Panc1 (cell line): Measurements from ENCODE around the gene HOXB3. TPM values are rescaled to one million over a fixed set of nuclear protein-coding genes. Genes with fewer than 3 reads are reported as not detected.

ENCODE experiments used
- ATAC-seq: fragments of 200-7000 bp; cut with Tn5 transposase; 2 replicates; pipeline ENCODE4 v1.9.1; 2020; ENCODE audit warnings: mild to moderate bottlenecking, moderate library complexity
- BruUV-seq: library from RNA; stranded (reverse); fragments of 400-500 nt; replicated peaks from 2 replicates; lab custom pipeline; 2021; lab: Mats Ljungman, UMichigan
- CTCF ChIA-PET: fragments of 300-600 bp; sonication (Branson Sonifier 250); formaldehyde crosslinking; loops from one replicate; lab custom pipeline; 2022; ENCODE audit warnings: antibody characterized with exemption; lab: Charles Lee
- POLR2A ChIA-PET: fragments of 300-600 bp; sonication (Branson Sonifier 250); formaldehyde crosslinking; loops from one replicate; lab custom pipeline; 2022; ENCODE audit warnings: antibody characterized with exemption; lab: Charles Lee
- DNase-seq: peaks from one replicate; pipeline ENCODE4 v3.0.0-alpha.2; 2010; ENCODE audit warnings: low read depth, low spot score
- H3K27ac ChIP-seq: 2 replicates; pipeline ENCODE4 v1.5.1; 2011; ENCODE audit warnings: mild to moderate bottlenecking, low read length, inconsistent platforms
- H3K27me3 ChIP-seq: fragments of 200-500 bp; sonication (Bioruptor generic); 2 replicates; pipeline ENCODE4 v1.6.0; 2014; ENCODE audit warnings: low read length, inconsistent platforms; ENCODE audit not compliant: control insufficient read depth, insufficient read depth
- H3K36me3 ChIP-seq: fragments of 200-500 bp; sonication (Bioruptor generic); 2 replicates; pipeline ENCODE4 v1.5.1; 2014; ENCODE audit warnings: inconsistent platforms, mild to moderate bottlenecking, low read length, moderate library complexity; ENCODE audit not compliant: control insufficient read depth, insufficient read depth
- H3K4me1 ChIP-seq: 2 replicates; pipeline ENCODE4 v1.5.1; 2011; ENCODE audit warnings: inconsistent platforms, mild to moderate bottlenecking, low read length, moderate library complexity; ENCODE audit not compliant: control insufficient read depth, insufficient read depth
- H3K4me3 ChIP-seq, 2 experiments: 2 replicates each; pipeline ENCODE4 v1.5.1; 2011 to 2012; ENCODE audit warnings: low read depth in 2 of 2, low read length in 2 of 2, mild to moderate bottlenecking in 2 of 2, inconsistent platforms in 1 of 2, moderate library complexity in 1 of 2
- H3K9me3 ChIP-seq: fragments of 200-500 bp; sonication (Bioruptor generic); 2 replicates; pipeline ENCODE4 v1.5.1; 2014; ENCODE audit warnings: low read depth, mild to moderate bottlenecking, inconsistent platforms, low read length, moderate library complexity; ENCODE audit not compliant: control insufficient read depth, insufficient read depth
- POLR2AphosphoS5 ChIP-seq: IDR thresholded peaks from 2 replicates; pipeline ENCODE4 v1.6.1; 2012; ENCODE audit warnings: mild to moderate bottlenecking, low read depth, low read length, moderate library complexity
- SIN3A ChIP-seq: IDR thresholded peaks from 2 replicates; pipeline ENCODE4 v1.6.1; 2012; ENCODE audit warnings: low read depth, mild to moderate bottlenecking, low read length, moderate library complexity, borderline replicate concordance; ENCODE audit not compliant: insufficient read depth
- TCF7L2 ChIP-seq: IDR thresholded peaks from 2 replicates; pipeline ENCODE4 v1.6.1; 2011; ENCODE audit warnings: mild to moderate bottlenecking, low read depth, low read length, inconsistent platforms
- in situ Hi-C: cut with HindIII; loops from 2 replicates; pipeline ENCODE4 v1.10.0; 2016; ENCODE audit warnings: low sequenced_read_pairs, low pct_unique_long_range_greater_than_20kb
- intact Hi-C: fragments of 100-400 bp; cut with micrococcal nuclease; formaldehyde crosslinking; loops from one replicate; pipeline ENCODE4 v1.10.0; 2022; ENCODE audit not compliant: unreplicated experiment
- total RNA-seq: library from RNA; stranded (reverse); gene quantifications from one replicate; pipeline ENCODE4 v1.2.1, GENCODE V29; 2021; ENCODE audit not compliant: unreplicated experiment
- TF ChIP-seq, protein P1 (sequence below), 2 experiments: IDR thresholded peaks; 2 replicates each; pipeline ENCODE4 v1.6.1; 2011 to 2012; ENCODE audit warnings: low read depth in 2 of 2, control low read depth in 1 of 2, low read length in 1 of 2, mild to moderate bottlenecking in 1 of 2, moderate library complexity in 1 of 2; ENCODE audit not compliant: insufficient read depth in 1 of 2
- TF ChIP-seq, protein P2 (sequence below): fragments of 450-650 bp; IDR thresholded peaks from 2 replicates; pipeline ENCODE4 v1.5.1; 2017; ENCODE audit warnings: mild to moderate bottlenecking

HOXB3 gene
- total RNA-seq, 1 experiment from 2014 or later, result 127 TPM

GRCh38 chr17:48615963-48616716 is 26.1 kb upstream of the HOXB3 start:
- Histone ChIP-seq H3K9me3 (no peaks in the 10 kb centered on the region), H3K27me3 (no peaks in the 10 kb centered on the region), H3K36me3 (no peaks in the 10 kb centered on the region; the same call in 1 of the 2 replicates), H3K4me3 (peak overlapping the region; percentile 68 to 71), H3K27ac (peak overlapping the region; percentile 99), H3K4me1 (peaks cover 47% of the 10 kb centered on the region)
- ChIA-PET CTCF (interaction anchor here (1.4 to 1.9 kb wide), 3 partner anchors 17 to 280 kb away, joined by 3 to 8 read pairs (median 3); no protein-coding TSS in a partner anchor), POLR2A (interaction anchor here (0.5 to 2.4 kb wide), 8 partner anchors 9 to 352 kb away, joined by 3 to 13 read pairs (median 4); partner anchors contain the start of gene HOXB6)
- ATAC-seq, result 0 out of 2 replicates have a peak, but pooled peaks have one; percentile 5
- no TSS peak for BruUV-seq
- intact Hi-C loops, result loop anchor here (5.0 to 10.0 kb wide), 2 partner anchors 354 to 591 kb away; no protein-coding TSS in a partner anchor
- TF ChIP-seq POLR2AphosphoS5 (no peak; the same call in 1 of the 2 replicates), SIN3A (0 out of 2 replicates have a peak, but pooled peaks have one; percentile 16), TCF7L2 (peak; percentile 83)
- TF ChIP-seq, protein P1, sequence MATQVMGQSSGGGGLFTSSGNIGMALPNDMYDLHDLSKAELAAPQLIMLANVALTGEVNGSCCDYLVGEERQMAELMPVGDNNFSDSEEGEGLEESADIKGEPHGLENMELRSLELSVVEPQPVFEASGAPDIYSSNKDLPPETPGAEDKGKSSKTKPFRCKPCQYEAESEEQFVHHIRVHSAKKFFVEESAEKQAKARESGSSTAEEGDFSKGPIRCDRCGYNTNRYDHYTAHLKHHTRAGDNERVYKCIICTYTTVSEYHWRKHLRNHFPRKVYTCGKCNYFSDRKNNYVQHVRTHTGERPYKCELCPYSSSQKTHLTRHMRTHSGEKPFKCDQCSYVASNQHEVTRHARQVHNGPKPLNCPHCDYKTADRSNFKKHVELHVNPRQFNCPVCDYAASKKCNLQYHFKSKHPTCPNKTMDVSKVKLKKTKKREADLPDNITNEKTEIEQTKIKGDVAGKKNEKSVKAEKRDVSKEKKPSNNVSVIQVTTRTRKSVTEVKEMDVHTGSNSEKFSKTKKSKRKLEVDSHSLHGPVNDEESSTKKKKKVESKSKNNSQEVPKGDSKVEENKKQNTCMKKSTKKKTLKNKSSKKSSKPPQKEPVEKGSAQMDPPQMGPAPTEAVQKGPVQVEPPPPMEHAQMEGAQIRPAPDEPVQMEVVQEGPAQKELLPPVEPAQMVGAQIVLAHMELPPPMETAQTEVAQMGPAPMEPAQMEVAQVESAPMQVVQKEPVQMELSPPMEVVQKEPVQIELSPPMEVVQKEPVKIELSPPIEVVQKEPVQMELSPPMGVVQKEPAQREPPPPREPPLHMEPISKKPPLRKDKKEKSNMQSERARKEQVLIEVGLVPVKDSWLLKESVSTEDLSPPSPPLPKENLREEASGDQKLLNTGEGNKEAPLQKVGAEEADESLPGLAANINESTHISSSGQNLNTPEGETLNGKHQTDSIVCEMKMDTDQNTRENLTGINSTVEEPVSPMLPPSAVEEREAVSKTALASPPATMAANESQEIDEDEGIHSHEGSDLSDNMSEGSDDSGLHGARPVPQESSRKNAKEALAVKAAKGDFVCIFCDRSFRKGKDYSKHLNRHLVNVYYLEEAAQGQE (IDR thresholded peaks at IDR 0.05; ENCODE audit: insufficient read depth in 1 of 2, low read depth in 2 of 2, low read length in 1 of 2), result no peak
- TF ChIP-seq, protein P2, sequence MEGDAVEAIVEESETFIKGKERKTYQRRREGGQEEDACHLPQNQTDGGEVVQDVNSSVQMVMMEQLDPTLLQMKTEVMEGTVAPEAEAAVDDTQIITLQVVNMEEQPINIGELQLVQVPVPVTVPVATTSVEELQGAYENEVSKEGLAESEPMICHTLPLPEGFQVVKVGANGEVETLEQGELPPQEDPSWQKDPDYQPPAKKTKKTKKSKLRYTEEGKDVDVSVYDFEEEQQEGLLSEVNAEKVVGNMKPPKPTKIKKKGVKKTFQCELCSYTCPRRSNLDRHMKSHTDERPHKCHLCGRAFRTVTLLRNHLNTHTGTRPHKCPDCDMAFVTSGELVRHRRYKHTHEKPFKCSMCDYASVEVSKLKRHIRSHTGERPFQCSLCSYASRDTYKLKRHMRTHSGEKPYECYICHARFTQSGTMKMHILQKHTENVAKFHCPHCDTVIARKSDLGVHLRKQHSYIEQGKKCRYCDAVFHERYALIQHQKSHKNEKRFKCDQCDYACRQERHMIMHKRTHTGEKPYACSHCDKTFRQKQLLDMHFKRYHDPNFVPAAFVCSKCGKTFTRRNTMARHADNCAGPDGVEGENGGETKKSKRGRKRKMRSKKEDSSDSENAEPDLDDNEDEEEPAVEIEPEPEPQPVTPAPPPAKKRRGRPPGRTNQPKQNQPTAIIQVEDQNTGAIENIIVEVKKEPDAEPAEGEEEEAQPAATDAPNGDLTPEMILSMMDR, result no peak
- no peak for DNase-seq
- in situ Hi-C loops, result loop anchor here (5.0 kb wide), 1 partner anchor 59 kb away; no protein-coding TSS in a partner anchor

DNA sequence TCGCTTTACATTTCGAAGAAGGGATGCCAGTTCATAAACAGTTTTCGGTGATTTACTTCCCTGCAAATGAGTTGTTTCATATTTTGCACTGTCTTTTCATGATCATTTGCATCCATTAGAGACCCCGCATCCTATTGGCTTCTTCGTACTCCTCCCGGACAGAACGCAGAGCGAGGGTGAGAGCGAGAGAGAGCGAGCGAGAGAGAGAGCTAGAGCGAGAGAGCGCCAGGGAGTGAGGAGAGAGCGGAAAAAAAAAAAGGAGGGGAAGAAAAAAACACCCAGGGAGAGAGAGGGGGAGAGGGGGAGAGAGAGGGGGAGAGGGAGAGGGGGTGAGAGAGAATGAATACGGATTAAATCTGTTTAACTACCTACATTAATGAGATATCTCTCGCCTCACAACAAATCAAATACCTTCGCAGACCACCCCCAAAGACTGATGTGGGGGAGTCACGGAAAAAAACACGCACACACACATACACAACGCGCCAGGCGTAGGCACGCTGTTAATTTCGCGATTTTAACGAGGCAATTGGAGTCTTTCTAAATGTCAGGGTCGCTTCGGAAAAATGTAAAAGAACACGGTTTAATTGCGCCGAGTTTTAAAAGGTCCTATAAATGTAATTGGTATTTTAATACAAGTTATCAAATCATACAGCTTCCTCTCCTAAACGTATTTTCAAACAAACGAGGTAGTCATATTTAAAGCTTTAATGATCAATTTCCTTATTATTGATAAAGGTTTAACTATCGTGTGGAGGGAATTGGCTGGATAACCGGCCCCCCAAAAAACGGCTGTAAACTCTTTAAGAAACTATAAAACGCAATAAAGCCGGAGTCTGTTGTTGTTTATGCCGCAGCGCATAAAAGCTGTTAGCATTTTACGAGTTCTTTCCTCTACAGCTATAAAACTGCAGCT is 25.3 kb upstream of the HOXB3 start, which contains the start of gene HOXB8:
Gene HOXB8, minus strand, starts transcription at position 246 of the 916 bp plus-strand sequence. CDS start 588 bp downstream, outside the sequence.
- ATAC-seq (no peak), DNase-seq (no peak)
- peak within 1 kb of the TSS; percentile 68 to 71 for H3K4me3 ChIP-seq
- POLR2A ChIA-PET, result interaction anchor here (0.6 to 2.4 kb wide), 9 partner anchors 9 to 352 kb away, joined by 3 to 13 read pairs (median 4); partner anchors contain the start of gene HOXB6
- peak within 1 kb of the TSS; percentile 99 for H3K27ac ChIP-seq
- CTCF ChIA-PET, result interaction anchor here (0.9 to 1.9 kb wide), 4 partner anchors 24 to 356 kb away, joined by 3 to 8 read pairs (median 4); no protein-coding TSS in a partner anchor
- intact Hi-C loops, result loop anchor here (5.0 to 10.0 kb wide), 2 partner anchors 353 to 591 kb away; no protein-coding TSS in a partner anchor
- no peaks in the 10 kb centered on the region for H3K27me3 ChIP-seq
- no peaks in the 10 kb centered on the region for H3K9me3 ChIP-seq
- TF ChIP-seq TCF7L2 (peak; percentile 100), SIN3A (peak; percentile 78), POLR2AphosphoS5 (peak; percentile 69)
- TF ChIP-seq, protein P1 (IDR thresholded peaks at IDR 0.05; ENCODE audit: insufficient read depth in 1 of 2, low read depth in 2 of 2, low read length in 1 of 2), result no peak
- TF ChIP-seq, protein P2, result no peak
- no peaks in the 10 kb centered on the region; the same call in 1 of the 2 replicates for H3K36me3 ChIP-seq
- H3K4me1 ChIP-seq, result peaks cover 44% of the 10 kb centered on the region
- in situ Hi-C loops, result loop anchor here (5.0 kb wide), 1 partner anchor 58 kb away; no protein-coding TSS in a partner anchor
- BruUV-seq, result TSS peak; percentile 75
